Urinary bladder (tissue), 4 donors: ENCODE results near the gene OPN1LW. TPM values are rescaled to one million over a fixed set of nuclear protein-coding genes. Genes with fewer than 3 reads are reported as not detected.
"Not testable (repeated sequence)": the region's sequence is repeated elsewhere in the genome, so short reads cannot be mapped to it uniquely, and the experiment has no call there.

Experiments
- DNase-seq: peaks from one replicate; pipeline ENCODE4 v3.0.0-alpha.2; 2015; ENCODE audit errors: extremely low spot score
- H3K27ac ChIP-seq: one replicate; pipeline ENCODE4 v1.5.1; 2013; ENCODE audit warnings: low read depth, mild to moderate bottlenecking, moderate library complexity
- H3K36me3 ChIP-seq: one replicate; pipeline ENCODE4 v1.6.1; 2013; ENCODE audit warnings: mild to moderate bottlenecking, moderate library complexity; ENCODE audit not compliant: insufficient read depth
- H3K4me1 ChIP-seq: one replicate; pipeline ENCODE4 v1.6.1; 2013; ENCODE audit warnings: mild to moderate bottlenecking, moderate library complexity; ENCODE audit not compliant: insufficient read depth
- H3K4me3 ChIP-seq: one replicate; pipeline ENCODE4 v1.5.1; 2013; ENCODE audit warnings: low read depth, low read length
- WGBS: extraction: QIAGEN DNeasy Blood & Tissue Kit; methylation state at CpG from one replicate; pipeline ENCODE4 v1.1.7; 2013; 5-methylcytosine and 5-hydroxymethylcytosine counted together
- polyA plus RNA-seq: library from polyadenylated mRNA; stranded (reverse); fragments of 200-250 nt; gene quantifications from one replicate; pipeline ENCODE4 v1.2.3, GENCODE V29; 2013
- total RNA-seq: library from RNA; depleted of rRNA; stranded (reverse); fragments of >200 nt; gene quantifications from one replicate; pipeline ENCODE4 v1.2.3, GENCODE V29; 2014
- donor health status: healthy with polysubstance abuse.
- donor health status: healthy.

Gene OPN1LW
- total and polyA plus RNA-seq, 2 donors, result not detected

GRCh38 chrX:154142386-154142785, 1.7 kb upstream of the OPN1LW start:
- Histone ChIP-seq H3K4me1 (no peaks in the 10 kb centered on the region), H3K4me3 (no peak overlapping the region), H3K36me3 (no peaks in the 10 kb centered on the region), H3K27ac (no peak overlapping the region)
- DNase-seq, result no peak
- 93% methylated on average over 8 of the region's 8 CpGs for whole genome bisulfite sequencing

DNA sequence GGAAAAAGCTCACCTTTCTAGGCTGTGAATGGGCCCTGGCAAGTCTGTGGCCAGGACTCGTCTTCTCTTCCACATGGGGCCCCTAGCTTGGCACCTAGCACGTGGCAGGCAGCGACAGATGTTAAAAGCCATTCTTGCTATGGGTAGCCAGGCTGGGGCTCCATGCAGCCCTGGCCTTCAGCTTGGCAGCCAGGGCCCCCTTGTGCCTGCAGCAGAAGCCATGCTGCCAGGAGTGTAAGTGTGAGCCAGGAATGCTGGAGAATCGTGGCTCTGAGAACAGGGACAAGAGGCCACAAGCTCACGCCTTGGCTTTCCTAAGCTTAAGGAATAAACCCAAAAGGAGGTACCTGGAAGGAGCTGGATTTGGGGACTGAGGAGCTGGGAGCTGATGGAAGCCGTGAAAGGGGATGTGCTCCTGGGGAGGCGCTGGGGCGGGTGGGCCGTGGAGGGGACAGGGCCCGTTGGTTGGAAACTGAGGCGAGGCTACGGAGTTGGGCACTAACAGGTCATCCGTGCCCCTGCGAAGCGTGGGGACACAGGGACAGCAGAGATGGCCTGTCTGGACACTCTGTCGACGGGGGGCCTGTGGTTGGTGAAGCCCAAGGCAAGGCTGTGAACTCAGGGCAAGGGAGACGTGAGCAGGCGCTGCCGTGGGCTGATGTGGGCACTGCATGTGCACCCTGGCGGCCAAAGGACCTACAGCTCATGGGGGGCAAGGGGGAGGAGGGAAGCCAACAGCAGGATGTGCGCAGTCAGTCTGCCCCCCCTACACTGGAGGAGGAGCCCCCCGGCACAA, 895 bp upstream of the OPN1LW start:
- Histone ChIP-seq H3K4me3 (no peak overlapping the region), H3K36me3 (no peaks in the 10 kb centered on the region), H3K27ac (no peak overlapping the region), H3K4me1 (no peaks in the 10 kb centered on the region)
- WGBS, result 91% methylated on average over 23 of the region's 23 CpGs
- DNase-seq, result no peak

DNA sequence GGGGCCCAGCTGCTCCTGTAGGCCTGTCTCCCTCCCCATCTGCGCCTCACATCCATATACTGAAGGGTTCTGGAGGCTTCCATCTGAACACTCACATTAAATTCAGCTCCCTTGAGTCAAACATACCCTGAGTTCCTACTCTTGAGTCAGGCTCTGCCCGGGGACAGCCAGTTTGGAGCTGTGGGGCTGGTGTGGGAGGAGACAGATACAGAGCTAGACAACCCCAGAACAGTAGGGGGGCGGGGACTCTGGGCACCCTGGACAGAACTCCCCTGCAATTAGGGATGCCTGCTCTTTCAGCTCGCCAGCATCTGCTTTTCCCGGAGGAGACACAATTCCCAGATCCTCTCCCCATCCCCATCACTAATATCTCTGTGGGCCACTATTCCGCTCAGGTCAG, 7.0 kb downstream of the OPN1LW start:
- DNase-seq, H3K4me1 ChIP-seq, H3K36me3 ChIP-seq, H3K27ac ChIP-seq, H3K4me3 ChIP-seq: not testable (repeated sequence)
- WGBS, result 100% methylated on average over 1 of the region's 6 CpGs

DNA sequence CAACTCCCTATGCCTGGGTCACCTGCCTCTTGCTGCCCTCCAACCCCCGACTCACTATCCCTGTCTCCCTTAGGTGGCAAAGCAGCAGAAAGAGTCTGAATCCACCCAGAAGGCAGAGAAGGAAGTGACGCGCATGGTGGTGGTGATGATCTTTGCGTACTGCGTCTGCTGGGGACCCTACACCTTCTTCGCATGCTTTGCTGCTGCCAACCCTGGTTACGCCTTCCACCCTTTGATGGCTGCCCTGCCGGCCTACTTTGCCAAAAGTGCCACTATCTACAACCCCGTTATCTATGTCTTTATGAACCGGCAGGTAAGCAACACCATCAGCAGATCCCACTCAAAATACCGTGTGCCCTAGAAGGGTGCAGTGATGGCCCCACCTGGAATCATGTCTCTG, 12.2 kb downstream of the OPN1LW start:
- H3K4me1 ChIP-seq, DNase-seq, H3K4me3 ChIP-seq, H3K36me3 ChIP-seq, H3K27ac ChIP-seq: not testable (repeated sequence)
- WGBS, result over 99% methylated on average over 9 of the region's 11 CpGs

DNA sequence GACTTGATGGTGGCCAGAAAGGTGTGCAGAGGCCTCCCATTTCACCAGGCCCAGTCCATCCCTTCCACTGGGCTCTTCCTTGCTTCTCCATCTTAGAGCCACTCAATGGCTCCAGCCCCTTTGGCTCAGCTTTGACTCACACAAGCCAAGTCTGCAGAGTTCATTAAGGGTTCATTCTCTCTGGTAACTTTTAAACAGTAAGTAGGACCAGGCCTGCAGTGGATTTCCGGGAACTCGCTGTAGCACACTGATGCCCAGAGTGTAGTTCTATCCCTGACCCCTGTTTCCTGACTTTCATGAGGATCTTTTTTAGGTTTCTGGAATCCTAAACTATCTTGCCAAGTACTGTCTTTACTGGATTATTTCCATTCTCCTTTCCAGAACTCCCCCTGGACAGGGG, 13.2 kb downstream of the OPN1LW start:
- H3K27ac ChIP-seq, H3K4me1 ChIP-seq, DNase-seq, H3K36me3 ChIP-seq, H3K4me3 ChIP-seq: not testable (repeated sequence)
- no CpG with 5 or more reads among the region's 2 CpGs for WGBS

DNA sequence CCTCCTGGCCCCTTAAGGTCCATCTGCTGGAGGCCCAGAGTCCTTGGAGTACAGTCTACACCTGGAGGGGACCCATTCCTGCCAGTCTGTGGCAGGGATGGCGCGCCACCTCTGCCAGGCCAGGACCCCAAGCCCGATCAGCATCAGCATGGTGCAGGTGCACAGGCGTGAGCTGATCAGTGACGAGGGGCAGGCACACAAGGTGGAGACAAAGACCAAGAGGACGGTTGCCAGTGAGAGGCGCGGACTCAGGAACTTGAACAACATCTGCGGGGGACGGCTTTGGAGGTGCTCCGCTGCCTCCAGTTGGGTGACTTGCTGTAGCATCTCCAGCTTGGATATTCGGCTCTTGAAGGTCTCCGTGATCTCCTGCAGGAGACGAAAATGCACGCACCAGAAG, 15.3 kb downstream of the OPN1LW start:
- H3K36me3 ChIP-seq, DNase-seq, H3K4me3 ChIP-seq, H3K27ac ChIP-seq, H3K4me1 ChIP-seq: not testable (repeated sequence)
- whole genome bisulfite sequencing, result no CpG with 5 or more reads among the region's 15 CpGs

DNA sequence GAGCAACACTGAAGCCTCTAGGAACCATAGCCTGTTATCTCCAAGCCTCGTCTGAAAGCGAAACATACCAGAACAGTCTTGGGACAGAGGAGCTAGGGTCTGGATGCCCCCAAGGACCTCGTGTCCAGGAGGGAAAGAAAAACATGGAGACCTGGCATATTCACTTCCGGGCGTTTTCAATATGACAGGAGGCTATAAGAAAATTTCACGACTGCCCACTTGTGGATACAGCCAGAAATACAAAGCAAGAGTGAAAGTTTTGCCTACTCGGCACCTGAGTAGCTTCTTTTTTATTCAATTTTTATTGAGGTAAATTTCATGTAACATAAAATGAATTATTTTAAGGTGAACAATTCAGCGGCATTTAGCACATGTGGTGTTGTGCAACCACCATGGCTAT, 20.9 kb downstream of the OPN1LW start:
- H3K4me3 ChIP-seq, H3K4me1 ChIP-seq, DNase-seq, H3K36me3 ChIP-seq, H3K27ac ChIP-seq: not testable (repeated sequence)
- WGBS, result no CpG with 5 or more reads among the region's 8 CpGs

GRCh38 chrX:154168384-154168783, 24.3 kb downstream of the OPN1LW start:
- H3K36me3 ChIP-seq, H3K4me1 ChIP-seq, H3K27ac ChIP-seq, DNase-seq, H3K4me3 ChIP-seq: not testable (repeated sequence)
- no CpG with 5 or more reads among the region's 13 CpGs for WGBS

DNA sequence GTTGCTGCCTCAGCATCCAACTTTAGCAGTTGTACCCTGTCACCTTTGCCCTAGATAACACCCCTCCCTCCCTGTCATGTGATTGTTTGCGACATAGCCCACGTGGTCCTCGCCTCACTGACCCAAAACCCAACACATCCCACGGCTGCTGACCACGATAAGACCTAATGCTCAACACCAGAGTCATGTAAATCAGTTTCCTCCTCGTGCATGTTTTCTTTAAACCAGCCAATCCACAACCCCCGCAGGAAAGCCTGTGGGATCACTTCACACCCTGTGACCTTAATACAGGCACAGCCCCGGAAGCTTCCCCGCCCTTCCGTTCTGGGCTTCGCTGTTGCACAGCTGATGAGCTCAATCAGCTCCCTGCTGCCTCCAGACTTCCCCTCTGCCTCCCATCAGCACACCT, 28.5 kb downstream of the OPN1LW start:
- H3K27ac ChIP-seq, result not testable (repeated sequence)
- no CpG with 5 or more reads among the region's 11 CpGs for WGBS

GRCh38 chrX:154174356-154174755, 30.3 kb downstream of the OPN1LW start:
- no CpG with 5 or more reads among the region's 10 CpGs for WGBS
- H3K4me1 ChIP-seq, H3K4me3 ChIP-seq, DNase-seq, H3K36me3 ChIP-seq, H3K27ac ChIP-seq: not testable (repeated sequence)

More for the DNA sequence above, 28.5 kb downstream of the OPN1LW start:
- not testable (repeated sequence) for DNase-seq, H3K4me1 ChIP-seq, H3K36me3 ChIP-seq, H3K4me3 ChIP-seq

- not testable (repeated sequence) for H3K4me3 ChIP-seq, H3K4me1 ChIP-seq, H3K27ac ChIP-seq, DNase-seq, H3K36me3 ChIP-seq
- no CpG with 5 or more reads among the region's 14 CpGs for WGBS
Measured at GRCh38 chrX:154182296-154182695, 38.3 kb downstream of the OPN1LW start, which contains the start of gene OPN1MW. Gene OPN1MW, plus strand, starts transcription at chrX:154182596. Its CDS starts 82 bp downstream, at chrX:154182678.

- H3K27ac ChIP-seq, H3K4me3 ChIP-seq, H3K4me1 ChIP-seq, DNase-seq, H3K36me3 ChIP-seq: not testable (repeated sequence)
- WGBS, result no CpG with 5 or more reads among the region's 8 CpGs
Measured at GRCh38 chrX:154183794-154184193, 39.8 kb downstream of the OPN1LW start.

DNA sequence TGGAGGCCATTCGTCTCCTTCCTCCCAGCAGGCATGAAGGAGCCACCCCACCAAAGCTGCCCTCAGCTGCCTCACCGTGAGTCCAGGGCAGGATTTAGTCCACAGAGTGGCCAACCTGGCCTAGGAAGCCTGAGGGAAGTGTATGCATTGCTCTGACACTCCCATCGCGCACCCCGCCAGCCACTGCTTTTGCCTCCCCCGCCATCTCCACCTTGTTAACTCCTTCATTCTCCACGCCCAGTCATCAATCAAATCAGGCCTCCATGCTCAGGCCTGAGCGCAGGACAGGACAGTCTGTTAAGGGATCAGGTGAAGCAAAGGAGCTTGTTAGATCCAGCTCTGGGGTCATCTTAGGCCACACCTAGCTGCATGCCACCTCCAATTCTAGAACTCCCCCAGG, 48.8 kb downstream of the OPN1LW start:
- DNase-seq, H3K36me3 ChIP-seq, H3K4me3 ChIP-seq, H3K4me1 ChIP-seq, H3K27ac ChIP-seq: not testable (repeated sequence)
- WGBS, result no CpG with 5 or more reads among the region's 8 CpGs

- not testable (repeated sequence) for DNase-seq, H3K4me3 ChIP-seq, H3K27ac ChIP-seq, H3K36me3 ChIP-seq, H3K4me1 ChIP-seq
- WGBS, result no CpG with 5 or more reads among the region's 2 CpGs
Measured at GRCh38 chrX:154194316-154194715, 50.3 kb downstream of the OPN1LW start.
